Endothelial cell (in vitro differentiated cells): ENCODE results near the gene PKD2L2. TPM values are rescaled to one million over a fixed set of nuclear protein-coding genes. Genes with fewer than 3 reads are reported as not detected.
"Not testable (repeated sequence)": the region's sequence is repeated elsewhere in the genome, so short reads cannot be mapped to it uniquely, and the experiment has no call there.

Source experiments
- DNase-seq: peaks from one replicate; pipeline ENCODE4 v3.0.0; 2021; ENCODE audit warnings: low spot score
- H3K27ac Mint-ChIP-seq: one replicate; pipeline ENCODE4 v1.8.0; 2021; ENCODE audit warnings: mixed read lengths, inconsistent platforms; ENCODE audit not compliant: unreplicated experiment
- H3K27me3 Mint-ChIP-seq: one replicate; pipeline ENCODE4 v1.8.0; 2021; ENCODE audit warnings: mild to moderate bottlenecking, moderate library complexity, mixed read lengths, inconsistent platforms; ENCODE audit not compliant: unreplicated experiment
- H3K36me3 Mint-ChIP-seq: one replicate; pipeline ENCODE4 v1.8.0; 2021; ENCODE audit warnings: mild to moderate bottlenecking, low read depth, mixed read lengths, inconsistent platforms; ENCODE audit not compliant: unreplicated experiment
- H3K4me1 Mint-ChIP-seq: one replicate; pipeline ENCODE4 v1.8.0; 2021; ENCODE audit warnings: mild to moderate bottlenecking, mixed read lengths, inconsistent platforms; ENCODE audit not compliant: unreplicated experiment
- H3K4me3 Mint-ChIP-seq: one replicate; pipeline ENCODE4 v1.8.0; 2021; ENCODE audit warnings: mild to moderate bottlenecking, mixed read lengths, inconsistent platforms; ENCODE audit not compliant: unreplicated experiment
- H3K9me3 Mint-ChIP-seq: one replicate; pipeline ENCODE4 v1.8.0; 2021; ENCODE audit warnings: mixed read lengths, inconsistent platforms; ENCODE audit not compliant: unreplicated experiment
- CTCF ChIP-seq: fragments of 200-600 bp; sonication (generic); IDR thresholded peaks from one replicate; pipeline ENCODE4 v1.5.0; 2021; ENCODE audit warnings: antibody characterized with exemption; ENCODE audit not compliant: unreplicated experiment
- total RNA-seq: library from RNA; stranded (reverse); fragmentation: NEBNext Ultra II Directional; extraction: Animal tissue kit (Norgen Biotek cat#: 25700); gene quantifications from one replicate; pipeline ENCODE4 v1.2.1, GENCODE V29; 2021; ENCODE audit not compliant: unreplicated experiment

PKD2L2 gene
- total RNA-seq, 1 donor from 2014 or later = not detected

DNA sequence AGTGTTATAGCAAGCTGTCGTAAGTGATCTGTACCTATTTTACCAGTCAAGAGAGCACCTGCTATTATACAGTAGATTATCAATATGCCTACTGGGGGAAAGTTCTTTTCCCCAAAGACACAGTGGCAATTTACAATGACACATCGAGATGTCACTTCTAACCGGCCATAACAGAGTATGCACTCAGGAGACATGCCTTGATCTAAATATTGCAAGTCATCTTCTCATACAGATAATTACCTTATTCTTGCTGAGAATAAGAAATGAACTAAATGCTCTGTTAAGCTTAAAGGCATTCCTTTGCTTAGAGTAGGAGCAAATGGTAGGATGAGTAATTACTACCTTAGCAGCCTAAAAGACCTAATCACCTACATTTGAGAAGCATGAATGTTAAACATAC, 71.6 kb downstream of the PKD2L2 start:
- H3K9me3 Mint-ChIP-seq = no peaks in the 10 kb centered on the region
- H3K36me3 Mint-ChIP-seq = peaks cover 23% of the 10 kb centered on the region
- H3K27ac Mint-ChIP-seq = no peak overlapping the region
- DNase-seq = no peak
- H3K27me3 Mint-ChIP-seq = peaks cover 3% of the 10 kb centered on the region
- TF ChIP-seq CTCF = no peak
- no peak overlapping the region for H3K4me3 Mint-ChIP-seq
- peaks cover 3% of the 10 kb centered on the region for H3K4me1 Mint-ChIP-seq

GRCh38 chr5:137970384-137970783, 81.1 kb downstream of the PKD2L2 start:
- peak overlapping the region; percentile 69 for H3K4me3 Mint-ChIP-seq
- DNase-seq, H3K9me3 Mint-ChIP-seq, H3K27me3 Mint-ChIP-seq, H3K4me1 Mint-ChIP-seq, H3K27ac Mint-ChIP-seq: not testable (repeated sequence)
- H3K36me3 Mint-ChIP-seq = peaks cover 32% of the 10 kb centered on the region

DNA sequence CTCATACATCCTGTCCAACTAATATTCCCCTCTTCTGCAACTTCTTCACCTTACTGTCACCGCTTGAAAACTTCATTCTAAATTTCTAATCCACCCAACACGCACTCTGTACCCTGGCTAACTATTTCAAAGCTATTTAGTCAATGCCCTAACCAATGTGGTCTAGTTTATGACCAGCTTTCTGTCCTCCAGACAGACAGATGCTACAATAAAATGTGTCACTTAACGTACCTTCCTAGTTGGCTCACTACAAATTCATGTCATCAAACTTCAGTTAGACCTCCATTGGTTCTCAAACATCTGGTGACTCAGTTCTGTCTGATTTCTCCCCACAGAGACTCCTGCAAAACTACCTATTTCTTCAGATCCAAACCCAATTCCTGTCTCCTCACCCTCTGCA, 86.0 kb downstream of the PKD2L2 start:
- TF ChIP-seq CTCF = no peak
- no peaks in the 10 kb centered on the region for H3K9me3 Mint-ChIP-seq
- DNase-seq = no peak
- peaks cover 3% of the 10 kb centered on the region for H3K4me1 Mint-ChIP-seq
- H3K4me3 Mint-ChIP-seq = peak overlapping the region; percentile 17
- peaks cover 5% of the 10 kb centered on the region for H3K27me3 Mint-ChIP-seq
- peaks cover 23% of the 10 kb centered on the region for H3K36me3 Mint-ChIP-seq
- H3K27ac Mint-ChIP-seq = no peak overlapping the region

DNA sequence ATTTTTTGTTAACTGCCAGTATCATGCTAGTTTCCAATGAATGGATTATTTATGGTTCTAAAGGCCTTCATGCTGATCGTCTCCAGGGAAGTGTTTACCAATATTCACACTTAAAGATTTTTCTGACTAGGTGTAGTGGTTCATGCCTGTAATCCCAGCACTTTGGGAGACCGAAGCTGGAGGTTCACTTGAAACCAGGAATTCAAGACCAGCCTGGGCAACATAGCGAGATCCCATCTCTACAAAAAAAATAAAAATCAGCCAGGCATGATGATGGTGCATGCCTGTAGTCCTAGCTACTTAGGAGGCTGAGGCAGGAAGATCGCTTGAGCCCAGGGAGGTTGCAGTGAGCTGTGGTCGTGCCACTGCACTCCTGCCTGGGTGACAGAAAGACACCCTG, 100.2 kb downstream of the PKD2L2 start:
- Mint-ChIP-seq H3K36me3 (peaks cover under 1% of the 10 kb centered on the region), H3K4me1 (no peaks in the 10 kb centered on the region), H3K27ac (no peak overlapping the region), H3K9me3 (no peaks in the 10 kb centered on the region), H3K27me3 (no peaks in the 10 kb centered on the region), H3K4me3 (no peak overlapping the region)
- DNase-seq = no peak
- no peak for TF ChIP-seq CTCF

Other genes starting within 250 kb of the PKD2L2 start
- gene KLHL3, start 153.4 kb upstream of the PKD2L2 start, total RNA-seq = 200 TPM
- 57.1 TPM for gene HNRNPA0, start 135.1 kb upstream of the PKD2L2 start, total RNA-seq
- not detected for gene MYOT, start 21.6 kb upstream of the PKD2L2 start, total RNA-seq
- gene FAM13B, start 143.6 kb downstream of the PKD2L2 start, total RNA-seq = 31.2 TPM
- 0.69 TPM for gene WNT8A, start 194.6 kb downstream of the PKD2L2 start, total RNA-seq
- 0.82 TPM for gene NME5, start 250.0 kb downstream of the PKD2L2 start, total RNA-seq